Ramos (cell line): ENCODE results near the gene SLC5A4.

ENCODE experiments used
- in situ Hi-C: fragments of 300-500 bp; cut with MboI; formaldehyde crosslinking; loops from one replicate; pipeline ENCODE4 v1.14.3; 2022; ENCODE audit warnings: low sequenced_read_pairs; ENCODE audit not compliant: unreplicated experiment

The SLC5A4 gene

GRCh38 chr22:32237906-32238305 is 17.2 kb downstream of the SLC5A4 start:
- in situ Hi-C loops: no loop called here

GRCh38 chr22:32236970-32237369 is 18.2 kb downstream of the SLC5A4 start:
- in situ Hi-C loops: no loop called here

GRCh38 chr22:32233091-32233490 is 22.1 kb downstream of the SLC5A4 start:
- in situ Hi-C loops: no loop called here

GRCh38 chr22:32232191-32232830 is 22.8 kb downstream of the SLC5A4 start:
- in situ Hi-C loops: no loop called here

GRCh38 chr22:32226326-32227104 is 28.6 kb downstream of the SLC5A4 start:
- in situ Hi-C loops: no loop called here

- in situ Hi-C loops: no loop called here
Measured at GRCh38 chr22:32222991-32223390, 32.2 kb downstream of the SLC5A4 start.

- in situ Hi-C loops: no loop called here
Measured at GRCh38 chr22:32219026-32219425, 36.1 kb downstream of the SLC5A4 start.

- in situ Hi-C loops: no loop called here
Measured at GRCh38 chr22:32218470-32218869, 36.7 kb downstream of the SLC5A4 start.

- in situ Hi-C loops: no loop called here
Measured at GRCh38 chr22:32217465-32217864, 37.7 kb downstream of the SLC5A4 start.

- in situ Hi-C loops: no loop called here
Measured at GRCh38 chr22:32216911-32217310, 38.2 kb downstream of the SLC5A4 start.

- in situ Hi-C loops: no loop called here
Measured at GRCh38 chr22:32211011-32211410, 44.1 kb downstream of the SLC5A4 start.

- in situ Hi-C loops: no loop called here
Measured at GRCh38 chr22:32208681-32209080, 46.5 kb downstream of the SLC5A4 start.

GRCh38 chr22:32207971-32208480 is 47.1 kb downstream of the SLC5A4 start:
- in situ Hi-C loops: no loop called here

- in situ Hi-C loops: no loop called here
Measured at GRCh38 chr22:32206774-32207758, 48.1 kb downstream of the SLC5A4 start.

- in situ Hi-C loops: no loop called here
Measured at GRCh38 chr22:32205974-32206773, 49.0 kb downstream of the SLC5A4 start.

GRCh38 chr22:32204856-32205722 is 50.1 kb downstream of the SLC5A4 start, which contains the start of gene RFPL2:
Gene RFPL2 (minus strand): TSS chr22:32205073. CDS start chr22:32202451, 2,622 bp downstream.
- in situ Hi-C loops: no loop called here

- in situ Hi-C loops: no loop called here
Measured at GRCh38 chr22:32204040-32204855, 50.9 kb downstream of the SLC5A4 start.
